Measurements from ENCODE around the gene NXPH4.
A peak's percentile ranks its signal among the peaks of the same experiment; 100 is the strongest.

The NXPH4 gene

DNA sequence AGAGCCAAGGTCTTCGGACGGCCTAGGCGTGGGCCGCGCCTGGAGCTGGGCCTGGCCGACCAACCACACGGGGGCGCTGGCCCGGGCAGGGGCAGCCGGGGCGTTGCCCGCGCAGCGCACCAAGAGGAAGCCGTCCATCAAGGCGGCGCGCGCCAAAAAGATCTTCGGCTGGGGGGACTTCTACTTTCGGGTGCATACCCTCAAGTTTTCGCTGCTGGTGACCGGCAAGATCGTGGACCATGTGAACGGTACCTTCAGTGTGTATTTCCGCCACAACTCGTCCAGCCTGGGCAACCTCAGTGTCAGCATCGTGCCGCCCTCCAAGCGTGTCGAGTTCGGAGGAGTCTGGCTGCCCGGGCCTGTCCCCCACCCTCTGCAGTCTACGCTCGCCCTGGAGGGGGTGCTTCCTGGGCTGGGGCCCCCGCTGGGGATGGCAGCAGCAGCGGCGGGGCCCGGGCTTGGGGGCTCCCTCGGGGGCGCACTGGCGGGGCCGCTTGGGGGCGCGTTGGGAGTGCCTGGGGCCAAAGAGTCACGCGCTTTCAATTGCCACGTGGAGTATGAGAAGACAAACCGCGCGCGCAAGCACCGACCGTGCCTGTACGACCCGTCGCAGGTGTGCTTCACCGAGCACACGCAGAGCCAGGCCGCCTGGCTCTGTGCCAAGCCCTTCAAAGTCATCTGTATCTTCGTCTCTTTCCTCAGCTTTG is 8.5 kb downstream of the NXPH4 start:
- H3K4me3 ChIP-seq (ENCODE audit: low read length), result no peak overlapping the region
- peaks cover 74% of the 10 kb centered on the region for H3K27me3 ChIP-seq (ENCODE audit: control insufficient read depth, insufficient read depth, low read length)
- no peaks in the 10 kb centered on the region for H3K9me3 ChIP-seq (ENCODE audit: control insufficient read depth, low read length)
- no peak overlapping the region for H3K9ac ChIP-seq (ENCODE audit: low read length)
- peaks cover 6% of the 10 kb centered on the region for H3K4me1 ChIP-seq (ENCODE audit: control insufficient read depth, insufficient read depth, low read length)
- H3K36me3 ChIP-seq (ENCODE audit: control insufficient read depth, insufficient read depth, low read length), result no peaks in the 10 kb centered on the region

GRCh38 chr12:57225680-57226210 is 9.2 kb downstream of the NXPH4 start:
- peaks cover 70% of the 10 kb centered on the region for H3K27me3 ChIP-seq (ENCODE audit: control insufficient read depth, insufficient read depth, low read length)
- no peaks in the 10 kb centered on the region for H3K9me3 ChIP-seq (ENCODE audit: control insufficient read depth, low read length)
- H3K9ac ChIP-seq (ENCODE audit: low read length), result no peak overlapping the region
- no peak overlapping the region for H3K4me3 ChIP-seq (ENCODE audit: low read length)
- H3K4me1 ChIP-seq (ENCODE audit: control insufficient read depth, insufficient read depth, low read length), result peaks cover 13% of the 10 kb centered on the region
- H3K36me3 ChIP-seq (ENCODE audit: control insufficient read depth, insufficient read depth, low read length), result no peaks in the 10 kb centered on the region

GRCh38 chr12:57226588-57227314 is 10.2 kb downstream of the NXPH4 start:
- no peak overlapping the region for H3K4me3 ChIP-seq (ENCODE audit: low read length)
- H3K36me3 ChIP-seq (ENCODE audit: control insufficient read depth, insufficient read depth, low read length), result no peaks in the 10 kb centered on the region
- H3K27me3 ChIP-seq (ENCODE audit: control insufficient read depth, insufficient read depth, low read length), result peaks cover 60% of the 10 kb centered on the region
- peaks cover 19% of the 10 kb centered on the region for H3K4me1 ChIP-seq (ENCODE audit: control insufficient read depth, insufficient read depth, low read length)
- no peaks in the 10 kb centered on the region for H3K9me3 ChIP-seq (ENCODE audit: control insufficient read depth, low read length)
- no peak overlapping the region for H3K9ac ChIP-seq (ENCODE audit: low read length)

- H3K4me3 ChIP-seq (ENCODE audit: low read length), result no peak overlapping the region
- peaks cover 53% of the 10 kb centered on the region for H3K27me3 ChIP-seq (ENCODE audit: control insufficient read depth, insufficient read depth, low read length)
- no peak overlapping the region for H3K9ac ChIP-seq (ENCODE audit: low read length)
- no peaks in the 10 kb centered on the region for H3K36me3 ChIP-seq (ENCODE audit: control insufficient read depth, insufficient read depth, low read length)
- H3K4me1 ChIP-seq (ENCODE audit: control insufficient read depth, insufficient read depth, low read length), result peaks cover 19% of the 10 kb centered on the region
- no peaks in the 10 kb centered on the region for H3K9me3 ChIP-seq (ENCODE audit: control insufficient read depth, low read length)
These were observed 10.9 kb downstream of the NXPH4 start for GRCh38 chr12:57227315-57228115.

DNA sequence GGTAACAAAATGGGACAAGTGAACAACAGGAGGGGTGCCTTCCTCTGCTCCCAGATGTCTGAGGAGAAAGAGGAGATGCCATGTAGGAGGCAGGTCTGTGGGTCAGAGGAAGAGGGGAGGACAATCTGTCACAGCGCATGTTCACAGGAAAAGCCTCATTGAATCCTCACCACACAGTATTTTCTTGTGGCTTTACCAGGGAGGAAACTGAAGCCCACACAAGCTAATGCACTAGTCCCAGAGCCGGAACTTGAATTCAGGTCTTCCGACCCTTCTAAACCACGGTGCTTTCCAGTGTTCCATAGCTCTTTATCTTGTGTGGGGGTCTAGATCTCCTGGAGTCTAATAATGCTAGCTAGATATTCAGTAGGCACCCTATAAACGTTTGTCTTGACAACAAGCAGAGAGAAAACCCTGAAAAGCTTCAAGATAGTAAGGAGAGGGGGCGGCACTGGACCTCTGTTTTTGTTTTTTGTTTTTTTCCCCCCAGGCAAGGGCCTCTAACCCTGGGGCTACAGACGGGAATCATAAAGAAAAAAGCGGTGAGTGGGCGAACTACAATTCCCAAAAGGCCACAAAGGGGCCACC is 12.5 kb downstream of the NXPH4 start:
- peak overlapping the region; percentile 77 for H3K9ac ChIP-seq (ENCODE audit: low read length)
- H3K9me3 ChIP-seq (ENCODE audit: control insufficient read depth, low read length), result no peaks in the 10 kb centered on the region
- peaks cover 6% of the 10 kb centered on the region for H3K36me3 ChIP-seq (ENCODE audit: control insufficient read depth, insufficient read depth, low read length)
- peaks cover 36% of the 10 kb centered on the region for H3K27me3 ChIP-seq (ENCODE audit: control insufficient read depth, insufficient read depth, low read length)
- H3K4me1 ChIP-seq (ENCODE audit: control insufficient read depth, insufficient read depth, low read length), result peaks cover 19% of the 10 kb centered on the region
- H3K4me3 ChIP-seq (ENCODE audit: low read length), result peak overlapping the region; percentile 88

GRCh38 chr12:57229634-57230380 is 13.2 kb downstream of the NXPH4 start, which contains the start of gene SHMT2:
SHMT2 (plus strand) TSS chr12:57229711; CDS start chr12:57229779, 68 bp downstream.
- peak within 1 kb of the TSS; percentile 88 for H3K4me3 ChIP-seq (ENCODE audit: low read length)
- H3K4me1 ChIP-seq (ENCODE audit: control insufficient read depth, insufficient read depth, low read length), result peaks cover 23% of the 10 kb centered on the region
- H3K9ac ChIP-seq (ENCODE audit: low read length), result peak within 1 kb of the TSS; percentile 77
- peaks cover 6% of the 10 kb centered on the region for H3K36me3 ChIP-seq (ENCODE audit: control insufficient read depth, insufficient read depth, low read length)
- H3K27me3 ChIP-seq (ENCODE audit: control insufficient read depth, insufficient read depth, low read length), result peaks cover 30% of the 10 kb centered on the region
- no peaks in the 10 kb centered on the region for H3K9me3 ChIP-seq (ENCODE audit: control insufficient read depth, low read length)

GRCh38 chr12:57230381-57231155 is 14.0 kb downstream of the NXPH4 start:
- peak overlapping the region; percentile 77 for H3K9ac ChIP-seq (ENCODE audit: low read length)
- peaks cover 6% of the 10 kb centered on the region for H3K36me3 ChIP-seq (ENCODE audit: control insufficient read depth, insufficient read depth, low read length)
- H3K4me1 ChIP-seq (ENCODE audit: control insufficient read depth, insufficient read depth, low read length), result peaks cover 29% of the 10 kb centered on the region
- no peaks in the 10 kb centered on the region for H3K9me3 ChIP-seq (ENCODE audit: control insufficient read depth, low read length)
- peak overlapping the region; percentile 88 for H3K4me3 ChIP-seq (ENCODE audit: low read length)
- peaks cover 27% of the 10 kb centered on the region for H3K27me3 ChIP-seq (ENCODE audit: control insufficient read depth, insufficient read depth, low read length)

DNA sequence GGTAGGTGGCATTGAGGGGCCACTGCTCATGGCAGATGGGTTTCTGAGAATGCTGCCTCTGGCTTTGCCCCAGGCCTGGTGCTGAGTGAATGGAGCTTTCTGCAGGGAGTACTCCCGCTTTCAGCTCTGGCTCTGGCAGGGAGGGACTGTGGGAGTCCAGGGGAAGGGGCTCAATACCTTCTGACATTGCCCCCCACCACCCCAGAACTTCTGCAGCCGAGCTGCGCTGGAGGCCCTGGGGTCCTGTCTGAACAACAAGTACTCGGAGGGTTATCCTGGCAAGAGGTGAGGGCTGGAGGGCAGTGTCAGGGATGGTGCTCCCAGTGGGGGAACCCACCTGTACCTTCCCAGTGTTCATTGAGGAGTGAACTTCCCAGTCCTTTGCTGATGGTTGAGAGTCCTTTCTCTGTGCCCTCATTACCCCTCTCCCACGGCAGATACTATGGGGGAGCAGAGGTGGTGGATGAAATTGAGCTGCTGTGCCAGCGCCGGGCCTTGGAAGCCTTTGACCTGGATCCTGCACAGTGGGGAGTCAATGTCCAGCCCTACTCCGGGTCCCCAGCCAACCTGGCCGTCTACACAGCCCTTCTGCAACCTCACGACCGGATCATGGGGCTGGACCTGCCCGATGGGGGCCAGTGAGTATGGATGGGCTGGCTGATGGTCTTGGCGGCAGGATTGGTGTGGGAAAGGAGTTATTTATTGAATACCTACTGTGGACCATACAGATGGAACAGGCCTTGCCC is 14.9 kb downstream of the NXPH4 start:
- peaks cover 37% of the 10 kb centered on the region for H3K4me1 ChIP-seq (ENCODE audit: control insufficient read depth, insufficient read depth, low read length)
- H3K4me3 ChIP-seq (ENCODE audit: low read length), result no peak overlapping the region

GRCh38 chr12:57232156-57232756 is 15.7 kb downstream of the NXPH4 start:
- H3K9me3 ChIP-seq (ENCODE audit: control insufficient read depth, low read length), result no peaks in the 10 kb centered on the region
- peaks cover 27% of the 10 kb centered on the region for H3K27me3 ChIP-seq (ENCODE audit: control insufficient read depth, insufficient read depth, low read length)
- no peak overlapping the region for H3K9ac ChIP-seq (ENCODE audit: low read length)
- H3K4me3 ChIP-seq (ENCODE audit: low read length), result no peak overlapping the region
- H3K4me1 ChIP-seq (ENCODE audit: control insufficient read depth, insufficient read depth, low read length), result peaks cover 44% of the 10 kb centered on the region
- H3K36me3 ChIP-seq (ENCODE audit: control insufficient read depth, insufficient read depth, low read length), result peaks cover 6% of the 10 kb centered on the region

More for the DNA sequence above, 14.9 kb downstream of the NXPH4 start:
- no peaks in the 10 kb centered on the region for H3K9me3 ChIP-seq (ENCODE audit: control insufficient read depth, low read length)
- H3K9ac ChIP-seq (ENCODE audit: low read length), result peak overlapping the region; percentile 77
- H3K36me3 ChIP-seq (ENCODE audit: control insufficient read depth, insufficient read depth, low read length), result peaks cover 6% of the 10 kb centered on the region
- peaks cover 27% of the 10 kb centered on the region for H3K27me3 ChIP-seq (ENCODE audit: control insufficient read depth, insufficient read depth, low read length)
